ENCODE results near the gene TBC1D24.

Gene TBC1D24

DNA sequence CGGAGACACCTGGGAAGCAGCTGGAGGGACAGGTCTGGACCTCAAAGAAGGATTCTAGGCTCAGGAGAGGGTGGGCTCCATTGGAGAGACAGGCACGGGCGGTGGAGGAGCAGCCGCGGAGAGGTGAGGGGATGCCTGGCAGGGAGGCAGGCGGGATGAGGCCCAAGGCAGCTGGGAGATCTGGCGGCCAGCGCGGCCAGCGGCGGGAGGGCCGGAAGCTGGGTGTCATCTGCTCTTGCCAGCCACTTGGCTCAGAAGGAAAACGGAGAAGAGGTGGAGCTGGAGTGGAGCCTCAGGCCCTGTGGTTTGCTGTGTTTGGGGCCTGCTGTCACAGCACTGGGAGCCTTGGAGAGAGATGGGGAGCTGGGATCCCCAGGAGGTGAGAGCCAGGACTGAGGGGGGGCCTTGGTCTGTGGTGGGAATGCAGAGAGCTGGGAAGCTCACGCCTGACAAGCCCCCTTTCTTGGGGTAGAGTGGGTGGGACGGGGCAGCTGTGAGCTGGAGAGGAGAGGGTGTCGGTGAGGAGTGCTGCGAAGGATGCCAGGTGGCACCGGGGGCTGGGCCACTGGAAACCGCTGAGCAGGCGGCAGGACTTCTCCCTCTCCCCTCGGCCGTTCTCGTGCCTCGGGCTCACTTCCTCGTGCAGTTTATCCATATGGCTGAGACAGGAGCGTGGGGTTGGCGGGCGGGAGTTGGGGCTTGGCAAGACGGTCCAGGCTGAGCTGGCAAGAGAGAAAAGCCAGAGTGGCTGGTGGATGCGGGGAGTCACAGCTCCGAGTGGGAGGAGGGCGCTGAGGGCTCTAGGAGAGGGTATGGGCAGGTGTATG, 8.0 kb downstream of the TBC1D24 start:
- no peak for DNase-seq (ENCODE audit: low read depth)

DNA sequence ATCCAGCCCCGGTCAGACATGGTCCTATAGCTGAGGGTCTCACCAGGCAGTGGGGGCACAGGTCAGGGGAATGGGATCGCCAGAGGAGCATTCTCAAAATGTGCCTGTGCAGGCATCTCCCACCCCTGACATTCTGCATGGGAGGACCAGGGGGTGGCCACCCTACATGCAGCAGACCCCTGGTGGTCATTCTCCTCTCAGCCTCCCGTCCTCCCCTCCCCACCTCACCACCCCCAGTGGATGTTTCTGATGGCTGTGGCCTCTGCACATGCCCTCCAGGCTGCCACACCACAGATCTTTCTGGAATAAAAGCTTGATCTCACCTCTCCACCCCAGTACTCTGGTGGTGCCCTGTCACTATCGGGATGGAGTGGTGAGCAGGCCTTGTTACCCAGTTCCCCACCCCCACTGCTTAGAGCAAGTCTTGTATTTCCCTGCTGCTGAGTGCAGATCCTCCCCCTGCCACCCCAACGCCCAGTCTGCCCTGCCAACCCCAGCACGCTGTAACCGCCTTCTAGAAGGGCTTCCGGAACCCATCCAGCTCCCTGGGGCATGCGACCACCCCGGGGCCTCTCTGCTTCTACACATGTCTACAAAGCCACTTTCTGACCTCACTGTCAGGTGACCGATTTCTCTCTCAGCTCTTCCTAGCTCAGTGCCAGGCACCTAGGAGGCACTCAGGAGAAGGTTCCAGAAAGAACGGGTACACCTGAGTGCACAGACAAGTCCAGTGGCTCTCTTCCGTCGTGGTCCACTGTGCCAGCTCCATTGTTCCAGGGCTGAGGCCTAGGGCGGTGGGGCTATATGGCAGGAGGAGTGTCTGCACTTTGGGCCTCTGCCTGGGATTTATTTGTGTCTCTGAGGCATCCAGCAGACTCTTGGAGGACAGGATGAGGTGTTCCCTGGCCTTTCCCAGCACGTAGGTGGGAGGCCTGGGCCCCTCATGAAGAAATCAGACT, 9.3 kb downstream of the TBC1D24 start:
- DNase-seq (ENCODE audit: low read depth) = no peak

DNA sequence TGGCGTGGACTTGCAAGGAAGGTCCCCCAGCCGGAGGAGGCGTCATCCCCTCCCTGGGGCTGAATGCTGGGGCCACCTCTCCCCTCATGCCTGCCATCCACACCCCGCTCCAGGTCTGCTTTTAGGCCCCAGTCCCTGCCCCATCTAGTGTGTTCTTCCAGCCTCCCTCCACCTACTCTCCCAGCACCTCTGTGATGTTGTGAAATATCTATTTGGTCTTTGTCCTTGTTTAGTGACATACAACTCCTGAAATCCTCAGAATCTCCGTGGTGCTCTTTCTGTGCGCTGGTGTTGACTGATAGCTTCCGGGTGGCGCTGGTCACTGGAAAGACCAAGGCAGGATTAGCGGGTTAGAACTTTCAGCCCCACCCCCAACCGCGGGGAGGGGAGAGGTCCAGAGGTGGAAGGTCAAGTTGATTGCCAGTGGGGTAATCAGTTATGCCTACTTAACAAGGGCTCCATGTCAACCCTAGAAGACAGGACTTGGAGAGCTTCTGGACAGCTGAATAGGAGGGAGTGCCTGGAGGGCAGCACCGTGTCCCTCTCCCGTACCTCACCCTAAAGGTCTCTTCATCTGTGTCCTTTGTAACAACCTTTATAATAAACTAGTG, 10.1 kb downstream of the TBC1D24 start:
- no peak for DNase-seq (ENCODE audit: low read depth)

DNA sequence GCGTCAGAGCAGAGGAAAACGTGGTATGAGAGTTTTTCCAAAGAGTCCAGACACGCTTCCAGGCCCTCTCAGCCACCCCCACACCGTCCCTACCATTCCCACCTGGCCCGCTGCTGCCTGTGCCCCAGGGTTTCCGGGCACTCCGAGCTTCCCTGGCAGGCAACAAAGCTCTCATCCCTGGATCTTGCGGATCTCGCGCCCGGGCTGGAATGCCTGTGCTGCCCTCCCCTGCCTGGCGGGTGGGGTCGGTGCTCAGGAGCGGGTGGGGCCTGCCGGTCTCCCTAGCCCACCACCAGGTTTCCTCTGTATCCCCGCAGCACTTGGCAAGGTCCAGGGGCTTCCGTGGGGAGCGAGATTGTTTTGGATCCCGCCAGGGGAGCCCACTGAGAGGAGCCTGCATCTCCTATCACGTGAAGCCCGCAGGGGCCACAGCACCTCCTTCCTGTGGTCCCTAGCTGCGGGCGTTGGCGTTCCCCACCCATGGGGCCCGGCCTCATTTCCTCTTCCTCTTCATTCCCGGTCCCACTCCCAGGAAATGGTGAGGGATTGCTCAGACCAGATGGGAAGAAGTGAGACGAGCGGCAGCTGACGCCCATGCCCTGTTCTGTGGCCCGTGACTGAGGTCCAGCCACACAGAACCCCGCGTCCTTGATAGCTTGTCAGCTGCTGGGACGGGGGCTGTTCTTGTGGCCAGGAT, 11.0 kb downstream of the TBC1D24 start:
- no peak for DNase-seq (ENCODE audit: low read depth)

DNA sequence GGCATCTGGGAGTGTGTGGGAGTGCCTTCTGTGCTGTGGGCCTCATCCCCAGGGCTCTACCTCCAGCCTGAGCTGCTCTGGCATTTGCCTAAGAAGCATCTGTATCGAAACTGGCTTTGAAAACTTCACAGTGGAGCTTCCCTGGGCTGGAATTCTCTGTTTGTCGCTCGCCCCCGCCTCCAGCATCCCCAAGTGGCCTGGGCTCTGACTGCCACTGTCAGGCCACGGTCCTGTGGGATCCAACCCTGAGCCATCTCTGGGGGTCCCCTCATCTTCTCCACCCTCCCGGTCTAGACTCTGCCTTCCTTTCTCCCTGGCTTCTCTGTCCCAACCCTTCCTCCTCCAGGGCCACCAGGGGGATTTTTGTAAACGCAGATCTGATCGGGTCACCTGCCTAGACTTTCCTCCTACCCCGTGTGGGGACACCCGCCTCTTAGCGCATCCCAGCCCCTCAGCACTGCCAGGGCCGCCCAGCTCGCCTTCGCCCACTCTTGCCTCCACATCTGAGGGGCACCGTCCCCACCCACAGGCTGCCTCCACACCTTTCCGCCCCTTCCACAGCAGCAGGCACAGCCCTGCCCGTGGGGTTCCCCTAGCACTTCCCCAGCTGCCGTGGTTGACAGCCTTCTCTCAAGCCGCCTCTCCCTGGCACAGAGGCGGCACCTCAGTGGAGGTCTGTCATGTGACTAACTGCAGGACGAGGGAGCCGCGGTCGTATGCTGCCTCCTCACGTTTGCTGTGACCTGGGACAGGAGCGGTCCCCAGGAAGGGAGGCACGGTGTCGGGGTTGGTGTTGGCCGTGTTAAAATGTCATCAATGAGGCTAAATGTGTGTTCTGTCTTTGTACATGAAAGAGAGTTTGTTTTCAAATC, 12.0 kb downstream of the TBC1D24 start:
- peak; percentile 73 for DNase-seq (ENCODE audit: low read depth)

DNA sequence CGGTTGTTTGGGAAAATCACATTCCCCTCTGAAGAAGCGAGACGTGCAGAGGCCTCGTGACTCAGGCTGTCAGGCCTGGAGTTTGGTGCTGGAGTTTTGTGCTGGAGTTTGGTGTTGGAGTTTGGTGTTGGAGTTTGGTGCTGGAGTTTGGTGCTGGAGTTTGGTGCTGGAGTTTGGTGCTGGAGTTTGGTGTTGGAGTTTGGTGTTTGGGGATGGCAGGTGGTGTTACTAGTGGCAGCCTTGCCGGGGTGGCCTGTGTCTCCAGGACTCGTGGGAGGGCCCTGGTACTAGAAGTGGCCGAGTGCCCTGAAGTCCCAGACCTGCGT, 12.6 kb downstream of the TBC1D24 start:
- DNase-seq (ENCODE audit: low read depth) = no peak

DNA sequence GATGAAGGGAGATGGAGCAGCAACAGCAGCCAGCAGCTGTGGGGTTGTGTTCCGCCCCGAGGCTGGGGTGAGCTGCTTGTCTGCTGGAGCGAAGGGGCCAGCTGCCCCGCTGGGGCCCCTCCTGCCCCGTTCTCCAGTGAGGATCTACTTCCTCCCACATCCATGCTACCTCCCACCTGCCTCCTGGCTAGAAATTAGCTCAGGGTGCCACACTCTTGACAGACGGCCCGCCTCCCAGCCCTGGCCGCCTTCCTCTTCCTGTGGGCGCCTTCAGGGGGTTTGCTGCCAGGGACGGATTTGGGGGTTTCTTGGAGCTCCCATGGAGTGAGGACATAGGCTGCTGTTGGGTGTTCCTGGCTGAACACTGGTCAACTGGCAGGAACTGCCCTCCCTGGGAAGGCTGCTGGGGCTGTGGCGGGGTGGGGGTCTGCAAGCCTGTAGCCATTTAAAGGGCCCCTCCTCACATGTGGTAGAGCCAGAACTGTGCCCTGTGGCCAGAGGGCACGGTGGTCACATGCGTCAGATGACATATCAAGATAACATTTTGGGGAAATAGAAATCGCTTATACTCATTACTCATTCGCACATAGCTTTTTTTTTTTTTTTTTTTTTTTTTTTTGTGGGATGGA, 13.1 kb downstream of the TBC1D24 start:
- no peak for DNase-seq (ENCODE audit: low read depth)

DNA sequence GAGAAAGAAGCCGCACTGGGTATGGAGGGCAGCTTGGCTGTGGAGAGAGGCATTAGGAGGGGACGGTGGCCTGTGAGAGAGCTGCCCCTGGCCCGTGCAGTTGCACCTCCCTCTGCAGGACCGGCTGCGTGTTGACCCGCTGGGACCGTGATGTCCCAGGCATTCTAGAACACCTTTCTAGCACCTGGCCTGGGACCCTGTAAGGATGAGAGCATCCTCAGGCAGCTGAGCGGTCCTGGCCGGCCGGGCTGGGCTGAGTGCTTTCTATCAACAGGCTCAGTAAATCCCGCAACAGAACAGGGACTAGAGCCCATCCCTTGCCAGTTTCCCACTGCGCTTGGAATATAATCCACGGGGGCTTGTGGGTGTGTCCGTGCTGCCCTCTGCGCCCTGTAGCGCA, 14.7 kb downstream of the TBC1D24 start:
- no peak for DNase-seq (ENCODE audit: low read depth)

DNA sequence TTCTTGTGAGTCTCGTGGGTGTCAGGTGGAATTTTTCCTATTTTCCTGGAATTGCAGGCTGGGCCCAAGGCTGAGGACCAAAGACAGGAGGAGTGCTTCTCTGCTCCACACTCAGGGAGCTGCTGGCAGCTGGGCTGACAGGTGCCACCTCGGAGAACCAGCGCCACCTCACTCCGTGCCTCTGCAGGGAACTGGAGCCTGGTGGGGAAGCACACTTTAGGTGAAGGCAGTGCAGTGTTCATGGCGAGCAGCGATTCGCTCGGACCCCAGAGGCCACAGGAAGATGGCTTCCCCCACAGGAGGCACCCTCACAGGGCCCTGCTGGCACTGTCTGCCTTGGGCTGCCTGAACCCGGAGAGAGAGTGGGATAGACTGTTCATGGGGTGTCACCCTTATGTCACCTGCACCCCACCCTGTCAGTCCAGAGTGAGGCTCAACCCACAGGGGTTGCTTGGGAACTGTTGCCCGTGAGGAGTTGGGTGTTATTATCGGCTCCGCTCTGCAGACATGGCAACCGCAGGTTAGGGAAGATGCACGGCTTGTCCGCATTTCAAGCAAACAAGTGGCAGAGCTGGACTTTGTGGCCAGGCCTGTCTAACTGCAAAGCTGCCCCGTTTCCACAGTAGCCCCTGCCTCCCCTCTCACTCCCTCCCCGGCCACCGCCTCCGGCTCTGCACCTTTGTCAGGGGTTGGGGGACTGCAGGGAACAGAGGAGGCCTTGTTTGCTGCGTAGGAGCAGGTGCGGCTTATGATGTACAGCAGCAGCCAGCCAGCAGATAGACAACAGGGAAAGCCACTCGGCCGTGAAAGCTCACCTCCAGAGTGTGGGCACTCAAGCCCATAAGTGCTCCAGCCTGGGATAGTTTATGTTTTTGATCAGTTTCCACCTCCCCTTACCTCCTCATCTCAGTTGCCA, 15.5 kb downstream of the TBC1D24 start:
- DNase-seq (ENCODE audit: low read depth) = no peak

DNA sequence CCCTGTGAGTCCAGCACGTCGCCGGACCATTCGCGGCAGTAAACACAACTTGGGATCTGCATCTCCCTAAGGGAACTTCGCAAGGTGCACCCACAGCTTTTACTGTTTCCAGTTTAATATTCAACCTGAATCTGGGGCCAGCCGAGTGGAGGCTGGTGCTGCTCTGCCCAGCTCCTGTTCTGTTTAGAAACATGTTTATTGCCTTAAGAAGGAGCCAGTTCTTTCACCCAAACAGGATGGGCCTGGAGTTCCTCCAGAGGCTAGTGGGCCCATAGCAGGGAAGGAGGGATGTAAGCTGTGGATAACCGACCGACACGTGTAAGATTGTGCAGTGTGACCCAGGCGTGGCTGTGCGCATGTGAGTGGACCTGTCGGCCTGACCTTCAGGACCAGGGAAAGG, 17.4 kb downstream of the TBC1D24 start:
- no peak for DNase-seq (ENCODE audit: low read depth)

DNA sequence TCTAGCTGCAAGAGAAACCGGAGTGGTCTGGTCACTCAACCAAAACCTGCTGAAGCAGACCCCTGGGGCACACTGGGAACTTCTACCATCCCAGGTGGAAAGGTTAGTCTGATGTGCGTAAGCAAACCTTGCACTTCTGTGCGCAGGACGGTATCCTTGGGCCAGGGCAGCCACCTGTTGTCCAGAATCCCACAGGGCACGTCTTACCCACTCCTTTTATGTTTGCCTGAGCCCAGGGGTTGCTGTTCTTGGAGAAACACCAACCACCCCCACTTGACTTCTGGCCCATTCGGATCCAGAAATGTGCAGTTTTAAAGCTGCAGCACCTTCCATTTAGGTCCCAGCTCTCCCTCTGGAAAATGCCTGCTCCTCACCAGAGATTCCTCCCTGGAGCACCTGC, 18.7 kb downstream of the TBC1D24 start:
- DNase-seq (ENCODE audit: low read depth) = no peak

DNA sequence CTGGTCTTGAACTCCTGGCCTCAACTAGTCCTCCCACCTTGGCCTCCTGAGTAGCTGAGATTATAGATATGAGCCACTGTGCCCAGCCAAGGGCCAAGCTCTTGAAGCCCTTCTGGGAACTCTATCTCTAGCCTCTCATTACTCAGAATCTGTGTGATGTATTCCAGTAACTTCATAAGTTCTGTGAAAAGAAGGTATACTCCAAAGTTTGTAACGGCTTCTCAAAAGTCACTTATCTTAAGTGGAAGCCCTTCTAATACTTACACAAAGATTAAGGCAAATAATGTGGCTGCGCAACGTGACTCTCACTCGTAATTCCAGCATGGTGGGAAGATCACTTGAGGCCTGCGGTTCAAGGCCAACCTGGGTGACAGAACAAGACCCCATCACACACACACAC, 19.7 kb downstream of the TBC1D24 start:
- no peak for DNase-seq (ENCODE audit: low read depth)

DNA sequence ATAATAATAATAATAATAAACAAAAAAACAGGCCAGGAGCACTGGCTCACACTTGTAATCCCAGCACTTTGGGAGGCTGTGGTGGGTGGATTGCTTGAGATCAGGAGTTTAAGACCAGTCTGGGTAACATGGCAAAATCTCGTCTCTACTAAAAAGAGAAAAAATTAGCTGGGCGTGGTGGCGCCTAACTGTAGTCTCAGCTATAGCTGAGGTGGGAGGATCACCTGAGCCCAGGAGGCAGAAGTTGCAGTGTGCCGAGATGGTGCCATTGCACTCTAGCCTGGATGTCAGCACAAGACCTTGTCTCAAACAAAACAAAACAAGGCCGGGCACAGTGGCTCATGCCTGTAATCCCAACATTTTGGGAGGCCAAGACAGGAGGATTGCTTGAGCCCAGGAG, 20.1 kb downstream of the TBC1D24 start:
- DNase-seq (ENCODE audit: low read depth) = no peak

DNA sequence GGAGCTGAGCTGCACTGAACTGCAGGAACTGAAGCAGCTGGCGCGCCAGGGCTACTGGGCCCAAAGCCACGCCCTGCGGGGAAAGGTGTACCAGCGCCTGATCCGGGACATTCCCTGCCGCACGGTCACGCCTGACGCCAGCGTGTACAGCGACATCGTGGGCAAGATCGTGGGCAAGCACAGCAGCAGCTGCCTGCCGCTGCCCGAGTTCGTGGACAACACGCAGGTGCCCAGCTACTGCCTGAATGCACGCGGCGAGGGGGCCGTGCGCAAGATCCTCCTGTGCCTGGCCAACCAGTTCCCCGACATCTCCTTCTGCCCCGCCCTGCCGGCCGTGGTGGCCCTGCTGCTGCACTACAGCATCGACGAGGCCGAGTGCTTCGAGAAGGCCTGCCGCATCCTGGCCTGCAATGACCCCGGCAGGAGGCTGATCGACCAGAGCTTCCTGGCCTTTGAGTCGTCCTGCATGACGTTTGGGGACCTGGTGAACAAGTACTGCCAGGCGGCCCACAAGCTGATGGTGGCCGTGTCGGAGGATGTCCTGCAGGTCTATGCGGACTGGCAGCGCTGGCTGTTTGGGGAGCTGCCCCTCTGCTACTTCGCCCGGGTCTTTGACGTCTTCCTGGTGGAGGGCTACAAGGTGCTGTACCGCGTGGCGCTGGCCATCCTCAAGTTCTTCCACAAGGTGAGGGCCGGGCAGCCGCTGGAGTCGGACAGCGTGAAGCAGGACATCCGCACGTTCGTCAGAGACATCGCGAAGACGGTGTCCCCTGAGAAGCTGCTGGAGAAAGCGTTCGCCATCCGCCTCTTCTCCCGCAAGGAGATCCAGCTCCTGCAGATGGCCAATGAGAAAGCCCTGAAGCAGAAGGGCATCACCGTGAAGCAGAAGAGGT, 21.5 kb downstream of the TBC1D24 start:
- DNase-seq (ENCODE audit: low read depth) = no peak

DNA sequence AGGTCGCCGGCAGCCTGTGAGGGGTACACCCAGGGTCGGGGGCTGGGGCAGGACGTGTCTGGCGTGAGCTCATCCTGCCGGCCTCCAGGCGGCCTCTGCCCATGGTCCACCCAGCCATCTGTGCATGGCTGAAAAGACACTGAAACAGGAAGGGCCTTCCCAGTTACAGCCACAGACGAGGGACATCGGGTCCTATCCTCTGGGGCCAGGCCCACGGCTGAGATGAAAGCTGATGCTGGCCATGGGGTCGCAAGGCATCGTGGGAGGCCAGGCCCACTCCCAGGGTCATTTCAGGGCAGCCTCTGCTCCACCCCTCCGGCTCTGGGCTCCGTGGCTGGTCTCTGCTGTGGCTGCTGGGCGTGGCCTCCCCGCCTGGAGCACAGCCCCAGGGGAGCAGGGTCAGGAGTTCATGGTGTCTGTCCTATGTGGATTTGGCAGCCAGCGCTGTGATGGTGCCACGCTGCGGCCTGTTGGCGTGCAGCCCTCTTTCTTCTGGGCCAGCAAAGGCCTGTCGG, 22.2 kb downstream of the TBC1D24 start:
- DNase-seq (ENCODE audit: low read depth) = no peak

DNA sequence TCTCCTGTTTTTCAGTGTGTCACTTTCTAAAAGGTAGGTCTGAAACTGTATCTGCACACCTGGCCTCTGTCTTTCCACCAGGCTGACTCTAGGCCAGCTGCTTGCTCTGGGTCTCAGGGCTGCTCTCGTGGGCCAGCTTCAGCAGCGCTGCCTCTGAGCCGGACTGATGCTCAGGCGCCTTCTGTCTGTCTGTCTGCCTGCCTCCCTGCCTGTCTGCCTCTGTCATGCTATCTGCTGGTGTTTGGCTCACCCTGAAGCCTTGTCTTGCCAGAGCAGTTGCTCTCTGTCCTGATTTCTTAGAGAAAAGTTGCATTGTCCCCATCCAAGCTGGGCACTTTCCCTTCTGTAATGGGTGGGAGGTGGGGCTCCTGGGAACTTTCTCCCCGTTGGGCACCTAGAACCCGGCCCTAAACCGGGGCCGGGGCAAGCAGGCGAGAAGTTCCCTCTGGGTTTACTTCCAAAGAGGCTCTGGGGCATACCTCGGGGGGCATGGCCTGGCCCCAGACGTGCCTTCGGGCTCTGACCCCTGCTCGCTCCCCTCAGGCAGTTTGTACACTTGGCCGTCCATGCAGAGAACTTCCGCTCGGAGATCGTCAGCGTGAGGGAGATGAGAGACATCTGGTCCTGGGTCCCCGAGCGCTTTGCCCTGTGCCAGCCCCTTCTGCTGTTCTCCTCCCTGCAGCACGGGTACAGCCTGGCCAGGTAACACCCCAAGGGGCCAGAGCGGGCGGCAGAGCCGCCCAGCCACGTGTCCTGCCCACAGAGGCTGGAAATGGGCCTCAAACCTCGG, 23.0 kb downstream of the TBC1D24 start:
- DNase-seq (ENCODE audit: low read depth) = no peak

DNA sequence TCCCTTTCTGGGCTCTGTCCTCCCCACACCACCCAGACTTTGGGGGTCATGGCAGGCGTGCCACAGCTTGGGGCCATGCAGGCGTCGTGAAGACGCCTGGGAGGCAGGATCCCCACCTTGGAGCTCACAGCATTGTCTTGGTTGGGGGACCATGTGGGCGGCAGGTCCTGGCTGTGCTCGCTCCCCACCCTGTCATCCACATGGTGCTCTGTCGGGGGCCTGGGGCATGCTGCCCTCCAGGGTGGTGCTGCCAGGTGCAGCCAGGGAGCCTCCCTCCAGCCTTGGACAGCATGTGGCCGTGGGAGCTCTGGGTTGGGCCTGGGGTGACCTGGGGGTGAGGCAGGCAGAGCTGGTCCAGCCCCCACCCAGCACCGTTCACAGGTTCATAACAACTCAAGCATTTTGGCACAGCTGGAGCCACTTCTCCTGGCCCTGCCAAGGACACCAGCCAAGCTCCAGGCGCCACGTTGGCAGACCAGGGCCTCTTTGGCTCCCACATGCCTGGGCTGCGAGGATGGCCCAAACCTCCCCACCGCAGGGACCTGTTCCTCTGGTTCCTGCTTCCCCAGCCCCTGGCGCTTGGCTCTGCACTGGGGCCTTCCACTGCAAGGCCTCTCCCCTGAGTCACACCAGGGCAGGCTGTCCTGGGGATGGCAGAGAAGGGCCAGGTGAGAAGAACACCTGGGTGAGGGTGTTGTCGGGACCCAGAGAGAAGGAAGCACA, 23.8 kb downstream of the TBC1D24 start:
- no peak for DNase-seq (ENCODE audit: low read depth)
